HG03280 (cell line): ENCODE results near the gene CGB3.
"Not testable (repeated sequence)": the region's sequence is repeated elsewhere in the genome, so short reads cannot be mapped to it uniquely, and the experiment has no call there.

ENCODE experiments used
- ATAC-seq: cut with Tn5 transposase; IDR thresholded peaks from one replicate; pipeline ENCODE4 v1.9.1; 2021; ENCODE audit warnings: mild to moderate bottlenecking, moderate library complexity; ENCODE audit not compliant: unreplicated experiment

Gene CGB3

DNA sequence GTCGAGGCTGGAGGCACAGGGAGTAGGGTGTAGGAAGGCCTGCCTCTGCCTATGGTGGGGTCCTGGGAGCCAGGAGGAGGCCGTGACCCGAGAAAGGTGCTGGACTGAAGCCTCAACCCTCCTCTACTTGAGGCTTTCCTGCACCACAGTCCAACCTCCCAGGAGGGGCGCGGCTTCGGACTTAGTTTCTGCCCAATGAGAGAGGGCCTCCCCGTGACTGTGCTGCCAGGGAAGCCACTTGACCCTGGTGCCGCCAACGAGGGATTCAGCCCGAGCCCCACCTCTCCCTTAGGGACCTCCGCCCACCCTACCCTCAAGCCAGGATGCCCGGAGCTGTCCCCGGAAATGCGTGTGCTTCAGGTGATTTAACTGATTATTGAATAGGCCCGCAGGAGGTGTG is at the start of gene CGB3:
Gene CGB3 (minus strand): TSS at position 101 of the 400 bp plus-strand sequence. CDS start 362 bp downstream, outside the sequence.
- ATAC-seq: not testable (repeated sequence)

DNA sequence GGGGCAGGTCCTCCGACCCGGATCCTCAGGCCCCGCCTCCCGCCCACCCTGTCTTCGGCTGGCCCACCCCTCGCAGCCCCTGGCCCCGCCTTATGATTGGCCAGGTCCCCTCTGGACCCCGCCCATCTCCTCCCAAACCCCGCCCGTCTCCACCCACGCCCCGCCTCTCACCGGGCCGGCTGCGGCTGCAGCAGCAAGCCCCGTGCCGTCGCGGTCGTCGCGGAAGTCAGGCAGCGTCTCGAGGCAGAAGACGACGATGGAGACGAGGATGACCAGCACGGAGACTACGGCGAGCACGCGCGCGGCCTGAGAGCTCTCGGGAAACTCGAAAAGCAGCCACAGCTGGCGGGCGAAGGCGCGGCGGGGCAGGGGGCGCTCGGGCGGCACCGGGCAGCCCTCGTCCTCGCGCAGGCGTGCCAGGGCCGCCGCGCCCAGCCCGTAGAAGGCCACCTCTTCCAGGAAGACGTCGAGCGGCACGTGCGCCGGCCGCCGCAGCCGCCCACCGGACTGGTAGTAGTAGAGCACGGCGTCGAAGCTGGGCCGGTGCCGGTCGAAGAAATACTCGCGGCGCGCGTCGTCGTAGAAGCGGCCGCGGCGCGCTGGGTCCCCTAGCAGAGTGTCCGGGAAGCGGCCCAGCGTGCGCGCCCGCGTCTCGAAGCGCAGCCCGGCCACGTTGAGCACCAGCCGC is 47.9 kb upstream of the CGB3 start:
- no peak for ATAC-seq

DNA sequence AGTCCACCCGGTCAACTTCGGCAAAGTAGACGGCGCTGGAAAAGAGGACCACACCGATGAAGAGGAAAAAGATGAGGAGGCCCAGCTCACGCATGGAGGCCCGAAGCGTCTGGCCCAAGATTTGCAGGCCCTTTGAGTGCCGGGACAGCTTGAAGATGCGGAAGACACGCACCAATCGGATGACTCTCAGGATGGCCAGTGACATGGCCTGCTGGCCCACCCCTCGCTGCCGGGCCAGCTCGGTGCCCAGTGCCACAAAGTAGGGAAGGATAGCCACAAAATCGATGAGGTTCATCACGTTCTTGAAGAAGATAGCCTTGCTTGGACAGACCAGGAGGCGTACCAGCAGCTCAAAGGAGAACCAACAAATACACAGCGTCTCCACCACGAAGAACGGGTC is 46.3 kb upstream of the CGB3 start:
- ATAC-seq: no peak

GRCh38 chr19:49069026-49069425 is 44.9 kb upstream of the CGB3 start:
- ATAC-seq: no peak

DNA sequence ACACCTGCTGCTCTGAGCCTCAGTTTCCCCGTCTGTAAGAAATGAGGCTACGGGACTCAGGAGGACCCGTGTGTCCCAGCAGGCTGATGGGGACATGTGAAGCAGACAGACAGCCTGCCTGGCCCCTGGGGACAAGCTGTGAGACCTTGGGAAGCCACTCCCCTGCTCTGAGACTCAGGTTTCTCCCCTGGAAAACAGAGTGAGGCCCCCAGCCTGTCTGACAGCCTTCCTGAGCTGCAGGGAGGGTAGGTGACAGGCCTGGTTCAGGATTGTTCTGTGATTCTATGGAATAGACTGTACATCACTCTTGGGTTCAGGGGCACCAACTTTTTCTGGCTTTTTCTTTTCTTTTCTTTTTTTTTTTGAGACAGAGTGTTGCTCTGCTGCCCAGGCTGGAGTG is 43.4 kb upstream of the CGB3 start:
- ATAC-seq: no peak

GRCh38 chr19:49065905-49066512 is 41.9 kb upstream of the CGB3 start:
- ATAC-seq: no peak

DNA sequence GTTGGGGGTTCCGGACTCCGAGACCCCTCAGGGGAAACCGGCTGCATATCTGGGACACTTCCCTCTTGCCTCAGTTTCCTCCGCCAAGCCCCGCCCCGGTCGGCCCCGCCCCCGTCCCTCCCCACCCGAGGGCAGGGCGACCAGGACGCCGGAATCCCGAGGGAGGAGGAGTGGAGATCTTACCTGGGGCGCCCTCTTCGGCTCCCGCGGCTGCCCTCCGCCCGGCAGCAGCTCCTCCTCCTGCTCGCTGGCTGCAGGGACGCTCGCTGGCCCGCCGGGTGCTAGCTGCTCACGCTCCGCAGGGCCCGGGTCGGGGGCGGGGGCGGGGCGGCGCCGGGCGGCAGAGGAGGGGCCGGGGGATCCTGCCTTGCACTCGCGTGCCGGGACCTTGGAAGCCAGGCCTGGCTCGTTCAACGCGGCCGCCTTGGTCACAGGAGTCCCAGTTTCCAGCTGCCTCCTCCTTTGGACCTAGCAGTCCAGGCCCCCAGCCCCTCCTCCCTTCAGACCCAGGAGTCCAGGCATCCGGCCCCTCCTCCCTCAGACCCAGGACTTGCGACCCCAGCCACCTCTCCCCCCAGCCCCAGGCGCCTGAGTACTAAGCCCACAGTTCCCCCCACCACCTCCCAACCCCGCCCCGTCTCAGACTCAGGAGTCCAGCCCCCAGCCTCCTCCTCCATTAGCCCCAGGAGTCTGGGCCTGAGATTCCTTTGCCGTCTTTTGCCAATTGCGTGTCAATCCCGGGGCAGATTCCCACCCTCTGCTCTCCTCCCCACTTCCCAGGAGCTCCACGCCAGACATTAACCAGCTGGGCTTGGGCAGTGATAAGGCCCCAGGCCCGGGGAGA is 40.9 kb upstream of the CGB3 start, which contains the start of gene NTF4:
Gene NTF4 (minus strand): TSS at position 51 of the 844 bp plus-strand sequence. CDS start 2,821 bp downstream, outside the sequence.
- ATAC-seq: no peak

DNA sequence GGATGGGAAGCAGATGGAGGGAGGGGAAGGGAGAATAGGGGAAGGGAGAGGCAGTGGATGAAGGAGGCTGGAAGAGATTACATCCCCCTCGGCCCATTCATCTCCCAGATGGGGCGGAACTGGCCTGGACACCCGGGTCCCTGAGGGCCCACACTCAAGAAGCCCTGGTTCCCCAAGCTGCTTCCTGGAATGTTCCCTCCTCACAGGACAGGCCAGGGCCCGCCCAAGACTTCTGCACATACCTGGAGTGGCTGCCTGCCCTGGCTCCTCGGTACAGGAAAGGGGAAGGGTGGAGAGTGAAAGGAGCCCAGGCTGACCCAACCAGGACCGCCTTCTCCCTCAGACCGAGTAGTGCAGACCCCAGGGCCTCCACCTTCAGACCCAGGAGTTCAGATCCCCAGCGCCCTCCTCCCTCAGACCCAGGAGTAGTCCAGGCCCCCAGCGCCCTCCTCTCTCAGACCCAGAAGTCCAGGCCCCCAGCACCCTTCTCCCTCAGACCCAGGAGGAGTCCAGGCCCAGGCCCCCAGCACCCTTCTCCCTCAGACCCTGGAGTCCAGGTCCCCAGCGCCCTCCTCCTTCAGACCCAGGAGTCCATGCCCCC is 40.0 kb upstream of the CGB3 start:
- no peak for ATAC-seq

GRCh38 chr19:49061445-49061844 is 37.3 kb upstream of the CGB3 start:
- no peak for ATAC-seq

GRCh38 chr19:49061000-49061399 is 36.9 kb upstream of the CGB3 start:
- ATAC-seq: no peak

GRCh38 chr19:49059053-49059452 is 34.9 kb upstream of the CGB3 start:
- no peak for ATAC-seq

GRCh38 chr19:49058562-49058961 is 34.4 kb upstream of the CGB3 start:
- no peak for ATAC-seq

- no peak for ATAC-seq
Measured at GRCh38 chr19:49057636-49058234, 33.6 kb upstream of the CGB3 start, which contains the start of gene CGB7. CGB7 (minus strand) TSS chr19:49057749; CDS start chr19:49055375, 2,374 bp downstream.

- not testable (repeated sequence) for ATAC-seq
Measured at GRCh38 chr19:49056902-49057596, 32.9 kb upstream of the CGB3 start.

DNA sequence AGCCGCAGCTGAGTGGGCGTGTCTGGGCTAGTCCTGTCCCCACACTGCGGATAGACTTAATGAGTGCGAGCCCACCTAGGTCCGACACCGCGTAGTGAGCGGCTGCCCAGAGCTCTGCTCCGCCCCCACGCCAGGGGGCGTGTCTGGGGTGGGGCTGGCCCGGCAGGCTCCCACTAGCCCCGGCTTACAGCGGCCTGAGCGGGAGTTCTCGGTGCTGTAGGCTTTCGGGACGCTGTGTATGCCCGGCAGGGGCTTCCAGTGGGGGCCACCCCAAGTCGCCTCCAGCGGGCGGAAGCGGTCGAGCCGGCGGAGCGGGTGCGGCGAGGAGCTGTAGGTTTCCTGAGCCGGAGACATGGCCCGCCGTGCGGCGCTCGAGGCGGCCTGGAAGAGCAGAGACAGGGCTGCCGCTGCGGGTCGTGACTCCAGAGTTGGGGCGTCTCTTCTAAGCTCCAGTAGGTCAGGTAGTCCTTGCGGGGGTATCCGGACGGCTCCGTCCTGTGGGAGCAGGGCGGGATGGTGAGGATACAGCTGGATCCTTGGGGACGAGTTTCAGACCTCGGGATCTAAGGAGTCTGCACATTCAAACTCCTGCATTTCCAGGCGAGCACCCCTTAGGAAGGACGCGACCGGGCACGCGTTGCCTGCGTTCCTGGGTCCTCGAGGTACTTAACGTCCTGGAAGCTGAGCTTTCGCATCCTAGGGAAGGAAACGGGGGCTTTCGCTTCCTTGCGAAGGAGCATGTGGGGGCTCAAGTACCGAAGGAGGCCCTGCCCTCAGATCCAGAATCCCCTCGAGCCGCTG is 32.2 kb upstream of the CGB3 start:
- no peak for ATAC-seq

- not testable (repeated sequence) for ATAC-seq
Measured at GRCh38 chr19:49050376-49051033, 26.4 kb upstream of the CGB3 start.

DNA sequence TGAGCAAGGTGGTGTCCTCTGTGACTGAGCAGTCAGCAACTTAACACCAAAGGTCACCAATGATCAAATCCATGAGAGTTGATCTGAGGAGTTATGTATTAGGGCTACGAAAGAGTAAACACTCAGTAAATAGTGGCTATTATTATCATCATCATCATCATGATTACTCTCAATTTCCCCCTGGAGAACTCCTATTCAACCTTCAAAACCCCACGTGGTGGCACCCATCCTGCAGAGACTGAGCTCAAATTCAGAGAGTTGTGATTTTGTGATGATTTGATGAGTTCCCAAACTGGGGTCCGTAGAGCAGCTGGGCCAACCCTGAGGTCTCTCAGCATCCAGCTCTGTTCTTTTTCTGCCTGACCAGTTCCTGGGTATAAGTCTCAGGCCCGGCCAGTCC is 25.7 kb upstream of the CGB3 start:
- ATAC-seq: not testable (repeated sequence)

- not testable (repeated sequence) for ATAC-seq
Measured at GRCh38 chr19:49049011-49049410, 24.9 kb upstream of the CGB3 start, which contains the start of gene CGB8. CGB8 (minus strand) TSS chr19:49049111; CDS start chr19:49048739, 372 bp downstream.

DNA sequence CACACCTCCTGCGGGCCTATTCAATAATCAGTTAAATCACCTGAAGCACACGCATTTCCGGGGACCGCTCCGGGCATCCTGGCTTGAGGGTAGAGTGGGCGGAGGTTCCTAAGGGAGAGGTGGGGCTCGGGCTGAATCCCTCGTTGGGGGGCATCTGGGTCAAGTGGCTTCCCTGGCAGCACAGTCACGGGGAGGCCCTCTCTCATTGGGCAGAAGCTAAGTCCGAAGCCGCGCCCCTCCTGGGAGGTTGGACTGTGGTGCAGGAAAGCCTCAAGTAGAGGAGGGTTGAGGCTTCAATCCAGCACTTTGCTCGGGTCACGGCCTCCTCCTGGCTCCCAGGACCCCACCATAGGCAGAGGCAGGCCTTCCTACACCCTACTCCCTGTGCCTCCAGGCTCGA is 19.4 kb upstream of the CGB3 start, which contains the start of gene CGB5:
Gene CGB5 (plus strand): TSS at position 301 of the 400 bp plus-strand sequence. CDS start 362 bp downstream, outside the sequence.
- ATAC-seq: not testable (repeated sequence)
